BLaER1 treated with 17β-estradiol and CSF1 and Interleukin-3, amounts not matched to agents 10 nM and 100 nM (cell line): Measurements from ENCODE around the gene PDE4B.

Source experiments
- H3K27ac ChIP-seq, 11 experiments: shearing (Covaris generic); formaldehyde crosslinking; 2 replicates each; pipeline ENCODE4 v1.8.1; 2022
- H3K27me3 ChIP-seq, 11 experiments: shearing (Covaris generic); formaldehyde crosslinking; 2 replicates each; pipeline ENCODE4 v1.8.1; 2022
- H3K36me3 ChIP-seq, 11 experiments: shearing (Covaris generic); formaldehyde crosslinking; 2 replicates each; pipeline ENCODE4 v1.8.1; 2022
- H3K4me1 ChIP-seq, 10 experiments: shearing (Covaris generic); formaldehyde crosslinking; 2 replicates each; pipeline ENCODE4 v1.8.1; 2022
- H3K4me2 ChIP-seq, 11 experiments: shearing (Covaris generic); formaldehyde crosslinking; 2 replicates each; pipeline ENCODE4 v1.8.1; 2022
- H3K4me3 ChIP-seq, 10 experiments: shearing (Covaris generic); formaldehyde crosslinking; 2 replicates each; pipeline ENCODE4 v1.8.1; 2022
- H3K9ac ChIP-seq, 11 experiments: shearing (Covaris generic); formaldehyde crosslinking; 2 replicates each; pipeline ENCODE4 v1.8.1; 2022
- H3K9me3 ChIP-seq, 11 experiments: shearing (Covaris generic); formaldehyde crosslinking; replicated peaks in 1 of 11; 2 replicates each; pipeline ENCODE4 v1.8.1; 2022
- H4K20me1 ChIP-seq, 11 experiments: shearing (Covaris generic); formaldehyde crosslinking; 2 replicates each; pipeline ENCODE4 v1.8.1; 2022
- Cebpa-rat ChIP-seq, 11 experiments: shearing (Covaris generic); IDR thresholded peaks; 2 replicates each; pipeline ENCODE4 v1.8.1; 2022

PDE4B gene

DNA sequence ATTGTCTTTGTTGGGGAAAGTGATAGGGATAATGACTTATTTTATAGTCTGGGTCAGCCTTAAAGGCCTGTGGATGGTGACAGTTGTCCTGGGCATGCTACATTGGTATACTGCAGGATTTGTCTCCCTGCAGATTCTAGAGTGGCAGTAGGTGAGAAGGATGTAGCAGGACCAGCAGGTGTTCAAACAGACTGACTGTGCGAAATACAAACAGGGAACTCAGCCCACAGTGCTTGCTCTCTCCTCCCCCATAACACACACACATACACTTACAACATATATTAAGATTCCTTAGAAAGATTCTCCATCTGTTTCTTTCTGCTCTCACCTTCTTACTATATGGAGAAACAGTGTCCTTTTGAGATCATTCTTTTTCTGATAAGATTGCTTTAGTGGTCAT is 6.9 kb downstream of the PDE4B start:
- Histone ChIP-seq H3K9ac (no peak overlapping the region), H3K4me1 (no peaks in the 10 kb centered on the region), H3K27me3 (no peaks in the 10 kb centered on the region), H3K4me2 (no peak overlapping the region), H4K20me1 (no peaks in the 10 kb centered on the region), H3K36me3 (no peaks in the 10 kb centered on the region), H3K27ac (no peak overlapping the region), H3K4me3 (no peak overlapping the region), H3K9me3 (no peaks in the 10 kb centered on the region)
- no peak for TF ChIP-seq Cebpa-rat (IDR thresholded peaks at IDR 0.05)

DNA sequence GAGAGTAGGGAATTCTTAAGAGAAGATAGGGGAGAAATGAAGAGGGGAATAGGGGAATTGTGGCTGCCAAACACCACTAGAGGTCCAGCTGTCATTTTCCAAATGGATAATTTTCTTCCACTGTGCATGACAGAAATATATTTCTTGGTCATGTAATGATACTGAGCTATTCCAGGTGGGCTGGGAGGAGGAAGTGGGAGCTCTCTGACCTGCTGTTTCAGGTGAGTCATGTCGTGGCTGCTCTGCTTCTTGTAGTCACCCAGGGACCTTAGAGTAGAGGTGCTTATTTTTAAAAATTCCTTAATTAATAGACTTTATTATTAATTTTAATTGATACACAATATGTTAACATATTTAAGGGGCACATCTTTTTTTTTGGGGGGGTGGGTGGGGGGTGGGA is 11.9 kb downstream of the PDE4B start:
- H3K27me3 ChIP-seq = no peaks in the 10 kb centered on the region
- no peak overlapping the region for H3K27ac ChIP-seq
- no peaks in the 10 kb centered on the region for H4K20me1 ChIP-seq
- H3K36me3 ChIP-seq = no peaks in the 10 kb centered on the region
- H3K9me3 ChIP-seq = no peaks in the 10 kb centered on the region
- H3K9ac ChIP-seq = no peak overlapping the region
- H3K4me2 ChIP-seq = no peak overlapping the region
- no peak overlapping the region for H3K4me3 ChIP-seq
- no peaks in the 10 kb centered on the region for H3K4me1 ChIP-seq
- TF ChIP-seq Cebpa-rat (IDR thresholded peaks at IDR 0.05) = no peak

DNA sequence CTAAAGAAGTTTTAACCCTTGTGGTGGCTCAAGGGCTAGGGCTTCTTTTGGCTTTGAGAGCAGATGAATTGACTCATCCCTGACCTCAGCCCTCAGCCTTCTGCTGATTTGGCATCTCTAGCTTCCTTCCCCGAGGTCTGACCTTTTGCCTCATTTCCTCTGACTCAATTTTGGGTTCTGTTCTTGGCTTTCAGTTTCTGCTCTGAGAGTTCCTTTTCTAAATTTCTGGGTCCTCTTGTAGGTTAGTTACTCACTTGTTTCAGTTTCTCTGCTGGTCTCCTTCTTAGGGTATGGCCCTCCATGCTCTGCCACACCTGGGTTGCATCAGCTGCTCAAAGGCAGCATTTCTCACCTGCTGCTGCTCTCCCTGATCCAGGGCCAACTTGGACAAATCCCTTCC is 19.4 kb downstream of the PDE4B start:
- no peaks in the 10 kb centered on the region for H4K20me1 ChIP-seq
- peak overlapping the region in 3 of 10 experiments; percentile 12 to 41 (median 20); a peak in 4 of 20 replicates for H3K4me3 ChIP-seq
- H3K27ac ChIP-seq = peak overlapping the region in 9 of 11 experiments; percentile 15 to 65 (median 55); a peak in 18 of 22 replicates
- H3K9ac ChIP-seq = peak overlapping the region in 1 of 11 experiments; percentile 31; a peak in 1 of 22 replicates
- TF ChIP-seq Cebpa-rat (IDR thresholded peaks at IDR 0.05) = peak in 3 of 11 experiments; percentile 16 to 37 (median 24); a peak in 2 of 22 replicates
- H3K36me3 ChIP-seq = no peaks in the 10 kb centered on the region
- H3K4me2 ChIP-seq = peak overlapping the region; percentile 5 to 87 (median 62); a peak in 20 of 22 replicates
- no peaks in the 10 kb centered on the region for H3K27me3 ChIP-seq
- peaks cover 0 to 30% (median 18%) of the 10 kb centered on the region in 10 experiments; a peak in 13 of 20 replicates for H3K4me1 ChIP-seq
- no peaks in the 10 kb centered on the region for H3K9me3 ChIP-seq

GRCh38 chr1:65813956-65814355 is 21.3 kb downstream of the PDE4B start:
- no peak overlapping the region for H3K4me3 ChIP-seq

GRCh38 chr1:65814752-65815151 is 22.1 kb downstream of the PDE4B start:
- Histone ChIP-seq H3K4me1 (peaks cover 0 to 30% (median 18%) of the 10 kb centered on the region in 10 experiments; a peak in 13 of 20 replicates), H3K9ac (no peak overlapping the region), H3K4me2 (no peak overlapping the region), H4K20me1 (no peaks in the 10 kb centered on the region), H3K4me3 (no peak overlapping the region), H3K36me3 (no peaks in the 10 kb centered on the region), H3K9me3 (no peaks in the 10 kb centered on the region), H3K27ac (no peak overlapping the region), H3K27me3 (no peaks in the 10 kb centered on the region)
- TF ChIP-seq Cebpa-rat (IDR thresholded peaks at IDR 0.05) = no peak

More at GRCh38 chr1:65813956-65814355, 21.3 kb downstream of the PDE4B start:
- peaks cover 0 to 30% (median 18%) of the 10 kb centered on the region in 10 experiments; a peak in 13 of 20 replicates for H3K4me1 ChIP-seq
- H3K9me3 ChIP-seq = no peaks in the 10 kb centered on the region
- H3K36me3 ChIP-seq = no peaks in the 10 kb centered on the region
- H3K9ac ChIP-seq = no peak overlapping the region
- no peak overlapping the region for H3K27ac ChIP-seq
- H3K27me3 ChIP-seq = no peaks in the 10 kb centered on the region
- no peak for TF ChIP-seq Cebpa-rat (IDR thresholded peaks at IDR 0.05)
- no peak overlapping the region for H3K4me2 ChIP-seq
- no peaks in the 10 kb centered on the region for H4K20me1 ChIP-seq

DNA sequence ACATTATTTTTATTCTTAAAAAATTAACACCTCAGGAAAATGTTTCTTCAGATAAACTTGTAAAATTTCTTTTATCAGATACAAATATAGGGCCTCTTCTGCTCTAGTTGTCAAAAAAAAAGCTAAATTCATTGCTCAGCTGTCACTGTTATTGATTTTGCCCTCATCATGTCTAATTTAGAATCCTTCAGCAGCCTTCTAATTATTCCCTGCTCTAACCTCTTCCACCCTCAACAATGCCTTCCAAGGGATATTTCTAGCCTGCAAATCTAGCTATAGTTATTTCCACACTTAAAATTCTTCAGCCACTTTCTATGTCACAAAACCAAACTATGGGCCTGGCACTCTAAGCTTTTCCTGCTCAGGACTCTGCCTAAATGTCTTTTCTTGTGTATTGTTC is 25.2 kb downstream of the PDE4B start:
- no peaks in the 10 kb centered on the region for H3K27me3 ChIP-seq
- TF ChIP-seq Cebpa-rat (IDR thresholded peaks at IDR 0.05) = no peak
- no peaks in the 10 kb centered on the region for H3K9me3 ChIP-seq
- no peak overlapping the region for H3K9ac ChIP-seq
- H3K4me1 ChIP-seq = peaks cover 0 to 30% (median under 1%) of the 10 kb centered on the region in 10 experiments; a peak in 8 of 20 replicates
- no peak overlapping the region for H3K4me2 ChIP-seq
- H3K36me3 ChIP-seq = no peaks in the 10 kb centered on the region
- H4K20me1 ChIP-seq = no peaks in the 10 kb centered on the region
- H3K27ac ChIP-seq = no peak overlapping the region
- no peak overlapping the region for H3K4me3 ChIP-seq

DNA sequence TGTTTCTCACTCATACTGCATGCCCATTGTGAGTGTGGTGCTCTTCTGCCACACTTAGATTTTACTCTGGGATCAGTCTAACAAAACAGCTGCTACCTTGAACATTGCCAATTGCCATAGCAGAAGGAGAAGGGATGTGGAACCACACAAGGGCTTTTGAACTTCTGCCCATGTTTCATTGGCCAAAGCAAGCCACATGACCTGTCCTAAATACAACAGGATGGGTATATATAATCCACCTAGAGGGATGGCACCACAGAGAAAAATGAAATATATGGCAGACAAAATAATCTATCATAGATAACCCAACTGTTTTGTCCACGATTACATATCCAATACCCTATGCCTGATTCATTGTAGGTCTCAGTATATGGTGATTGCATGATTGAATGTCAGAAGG is 26.3 kb downstream of the PDE4B start:
- no peaks in the 10 kb centered on the region for H4K20me1 ChIP-seq
- H3K4me3 ChIP-seq = no peak overlapping the region
- H3K4me1 ChIP-seq = peaks cover 0 to 20% (median 0%) of the 10 kb centered on the region in 10 experiments; a peak in 5 of 20 replicates
- no peaks in the 10 kb centered on the region for H3K9me3 ChIP-seq
- H3K4me2 ChIP-seq = no peak overlapping the region
- H3K27ac ChIP-seq = no peak overlapping the region
- no peak for TF ChIP-seq Cebpa-rat (IDR thresholded peaks at IDR 0.05)
- H3K36me3 ChIP-seq = no peaks in the 10 kb centered on the region
- H3K27me3 ChIP-seq = no peaks in the 10 kb centered on the region
- H3K9ac ChIP-seq = no peak overlapping the region

- 0 out of 22 replicates have a peak, but pooled peaks of 1 of the 11 experiments have one; percentile 27 for TF ChIP-seq Cebpa-rat (IDR thresholded peaks at IDR 0.05)
- H3K4me1 ChIP-seq = peaks cover 0 to 20% (median 0%) of the 10 kb centered on the region in 10 experiments; a peak in 5 of 20 replicates
- no peak overlapping the region for H3K27ac ChIP-seq
- H3K9me3 ChIP-seq = no peaks in the 10 kb centered on the region
- no peak overlapping the region for H3K4me3 ChIP-seq
- no peaks in the 10 kb centered on the region for H3K27me3 ChIP-seq
- peak overlapping the region in 3 of 11 experiments; percentile 51 to 82 (median 60); a peak in 6 of 22 replicates for H3K4me2 ChIP-seq
- H3K36me3 ChIP-seq = no peaks in the 10 kb centered on the region
- H4K20me1 ChIP-seq = no peaks in the 10 kb centered on the region
- H3K9ac ChIP-seq = no peak overlapping the region
These were observed 28.3 kb downstream of the PDE4B start for GRCh38 chr1:65820983-65821382.

DNA sequence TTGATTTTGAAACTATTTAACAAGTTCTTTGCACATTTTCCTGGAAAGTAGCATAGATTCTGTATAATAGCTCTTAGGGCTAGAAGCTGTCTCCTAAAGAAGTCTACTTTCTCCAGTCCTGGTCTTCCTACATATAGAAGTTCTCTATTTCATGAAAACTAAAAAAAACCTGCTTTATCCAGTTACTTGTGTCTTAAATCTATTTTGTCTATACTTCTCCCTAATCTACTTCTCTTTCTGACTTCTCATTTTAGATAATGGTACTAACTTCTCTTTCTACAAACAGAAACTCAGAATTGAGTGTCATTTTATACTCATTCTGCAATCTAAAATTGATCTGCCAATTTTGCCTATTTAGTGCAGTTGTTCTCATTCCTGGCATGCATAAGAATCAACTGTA is 28.7 kb downstream of the PDE4B start:
- no peak for TF ChIP-seq Cebpa-rat (IDR thresholded peaks at IDR 0.05)
- H3K27me3 ChIP-seq = no peaks in the 10 kb centered on the region
- H4K20me1 ChIP-seq = no peaks in the 10 kb centered on the region
- peak overlapping the region in 3 of 11 experiments; percentile 51 to 82 (median 60); a peak in 5 of 22 replicates for H3K4me2 ChIP-seq
- no peaks in the 10 kb centered on the region for H3K36me3 ChIP-seq
- H3K4me1 ChIP-seq = peaks cover 0 to 20% (median 0%) of the 10 kb centered on the region in 10 experiments; a peak in 5 of 20 replicates
- no peak overlapping the region for H3K27ac ChIP-seq
- no peak overlapping the region for H3K9ac ChIP-seq
- no peak overlapping the region for H3K4me3 ChIP-seq
- no peaks in the 10 kb centered on the region for H3K9me3 ChIP-seq

GRCh38 chr1:65824103-65824502 is 31.4 kb downstream of the PDE4B start:
- H3K27ac ChIP-seq = no peak overlapping the region
- H3K9ac ChIP-seq = no peak overlapping the region
- no peak overlapping the region for H3K4me2 ChIP-seq
- H3K9me3 ChIP-seq = no peaks in the 10 kb centered on the region
- TF ChIP-seq Cebpa-rat (IDR thresholded peaks at IDR 0.05) = no peak
- peaks cover 0 to 20% (median 0%) of the 10 kb centered on the region in 10 experiments; a peak in 5 of 20 replicates for H3K4me1 ChIP-seq
- no peak overlapping the region for H3K4me3 ChIP-seq
- no peaks in the 10 kb centered on the region for H3K36me3 ChIP-seq
- no peaks in the 10 kb centered on the region for H4K20me1 ChIP-seq
- no peaks in the 10 kb centered on the region for H3K27me3 ChIP-seq
